Lung microvascular endothelial cell (primary cell): ENCODE data around the gene BRAP. TPM values are rescaled to one million over a fixed set of nuclear protein-coding genes. Genes with fewer than 3 reads are reported as not detected.
A peak's percentile ranks its signal among the peaks of the same experiment; 100 is the strongest.
"Not testable (repeated sequence)": the region's sequence is repeated elsewhere in the genome, so short reads cannot be mapped to it uniquely, and the experiment has no call there.

Experiments
- DNase-seq, 2 donors: peaks; one replicate each; pipeline versions ENCODE4 v3.0.0 to v3.0.0-alpha.2; 2010; ENCODE audit warnings: low read depth in 2 of 2
- total RNA-seq: library from RNA; depleted of rRNA; stranded (reverse); fragments of >200 nt; gene quantifications from 2 replicates; pipeline ENCODE4 v1.2.1, GENCODE V29; 2014

BRAP gene, protein sequence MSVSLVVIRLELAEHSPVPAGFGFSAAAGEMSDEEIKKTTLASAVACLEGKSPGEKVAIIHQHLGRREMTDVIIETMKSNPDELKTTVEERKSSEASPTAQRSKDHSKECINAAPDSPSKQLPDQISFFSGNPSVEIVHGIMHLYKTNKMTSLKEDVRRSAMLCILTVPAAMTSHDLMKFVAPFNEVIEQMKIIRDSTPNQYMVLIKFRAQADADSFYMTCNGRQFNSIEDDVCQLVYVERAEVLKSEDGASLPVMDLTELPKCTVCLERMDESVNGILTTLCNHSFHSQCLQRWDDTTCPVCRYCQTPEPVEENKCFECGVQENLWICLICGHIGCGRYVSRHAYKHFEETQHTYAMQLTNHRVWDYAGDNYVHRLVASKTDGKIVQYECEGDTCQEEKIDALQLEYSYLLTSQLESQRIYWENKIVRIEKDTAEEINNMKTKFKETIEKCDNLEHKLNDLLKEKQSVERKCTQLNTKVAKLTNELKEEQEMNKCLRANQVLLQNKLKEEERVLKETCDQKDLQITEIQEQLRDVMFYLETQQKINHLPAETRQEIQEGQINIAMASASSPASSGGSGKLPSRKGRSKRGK
- 12.2 and 15.9 TPM in 2 replicates for total RNA-seq

DNA sequence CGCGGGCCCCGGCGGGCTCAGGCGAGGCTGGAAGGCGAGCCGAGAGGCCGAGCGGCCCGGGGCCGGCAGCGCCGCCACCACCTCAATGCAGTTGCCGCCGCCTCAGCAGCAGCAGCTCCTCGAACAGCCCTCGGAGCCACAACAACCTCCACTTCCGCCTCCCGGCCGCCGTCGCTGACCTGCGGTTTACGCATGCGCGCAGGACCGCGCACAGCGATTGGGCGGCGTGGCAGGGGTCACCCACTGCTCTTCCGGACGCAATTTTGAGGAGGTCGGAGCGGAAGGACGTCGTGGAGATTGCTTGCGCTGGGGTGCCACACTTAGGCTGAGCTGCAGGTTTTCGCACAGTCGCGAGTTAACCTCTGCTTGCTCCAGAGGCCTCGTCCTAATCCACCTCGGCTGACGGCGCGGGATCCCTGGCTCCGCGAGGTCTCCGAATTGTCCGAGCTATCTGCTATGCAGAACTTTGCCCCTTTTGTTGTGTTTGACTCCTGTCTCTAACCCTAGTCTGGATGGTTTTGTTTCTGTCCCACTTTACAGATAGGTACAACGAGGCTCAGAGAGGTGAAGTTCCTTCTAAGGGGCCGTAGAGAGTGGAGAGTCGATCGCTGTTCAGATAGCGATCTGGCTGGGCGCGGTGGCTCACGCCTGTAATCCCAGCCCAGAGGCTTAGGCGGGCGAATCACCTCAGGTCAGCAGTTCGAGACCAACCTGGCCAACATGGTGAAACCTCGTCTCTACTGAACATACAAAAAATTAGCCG is at the start of gene BRAP, which contains the start of gene ACAD10:
TSS of gene BRAP (minus strand) at position 146 of the 763 bp plus-strand sequence. CDS start 164 bp downstream, outside the sequence.
TSS of gene ACAD10 (plus strand) at position 243 of the 763 bp plus-strand sequence. CDS start 6,657 bp downstream, outside the sequence.
- DNase-seq = peak; percentile 95 to 98

DNA sequence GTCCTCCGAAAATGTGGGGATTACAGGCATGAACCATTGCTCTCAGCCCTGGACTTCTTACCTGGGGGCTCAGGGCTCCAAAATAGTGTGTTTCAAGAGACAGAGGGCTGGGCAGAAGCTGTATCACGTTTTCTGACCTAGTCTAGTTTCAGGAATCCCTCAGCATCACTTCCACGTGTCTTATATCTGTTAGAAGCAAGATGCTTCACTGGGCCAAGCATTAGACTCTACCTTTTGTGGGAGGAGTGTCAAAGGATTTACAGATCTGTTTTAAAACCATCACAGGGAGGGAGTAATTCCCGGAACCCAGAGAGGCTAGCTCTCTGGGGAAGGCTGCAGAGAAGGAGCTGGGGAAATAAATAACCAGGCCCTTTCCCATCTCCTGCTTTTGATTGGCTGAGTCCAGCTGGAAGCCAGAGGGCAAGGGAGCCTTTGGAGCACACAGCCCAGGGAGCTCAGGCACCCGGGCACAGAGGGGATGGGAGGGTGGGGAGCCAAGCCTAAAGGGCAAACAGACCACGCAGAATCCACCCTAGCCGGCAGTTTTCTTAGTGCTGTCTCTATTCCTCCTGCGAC is 47.7 kb upstream of the BRAP start:
- no peak for DNase-seq

DNA sequence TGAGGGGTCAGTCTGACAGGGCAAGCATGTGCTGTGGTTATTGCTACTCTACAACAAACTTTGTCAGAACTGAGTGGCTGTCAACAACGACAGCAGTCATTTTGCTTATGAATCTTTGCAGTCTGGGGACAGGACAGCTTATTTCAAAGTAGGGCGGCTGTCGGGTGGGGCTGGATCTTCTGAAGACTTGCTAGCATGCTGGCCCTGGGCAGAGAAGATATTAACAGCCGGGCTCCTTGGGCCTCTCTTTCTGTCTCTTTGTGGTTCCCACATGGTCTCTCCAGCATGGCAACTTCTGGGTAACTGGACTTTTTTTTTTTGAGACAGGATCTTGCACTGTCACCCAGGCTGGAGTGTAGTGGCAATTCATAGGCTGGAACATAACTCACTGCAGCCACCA is 47.0 kb upstream of the BRAP start:
- no peak for DNase-seq

DNA sequence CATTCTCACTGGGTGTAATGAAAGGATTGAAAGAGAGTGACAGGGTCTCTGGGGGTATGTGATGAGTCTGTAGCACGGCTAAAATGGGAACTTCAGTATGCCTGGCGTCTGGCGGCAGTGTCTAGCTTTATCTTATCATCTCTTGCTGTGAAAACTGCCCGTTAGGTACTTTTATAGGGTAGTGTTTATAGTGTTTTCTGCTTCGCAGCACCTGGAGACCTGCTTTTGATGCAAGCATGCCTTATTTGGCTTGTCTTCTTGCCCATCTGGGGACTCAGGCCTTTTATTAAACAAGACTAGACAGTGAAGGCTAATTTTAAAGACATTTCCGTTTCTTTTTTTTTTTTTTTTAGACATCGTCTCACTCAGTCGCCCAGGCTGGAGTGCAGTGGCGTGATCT is 44.7 kb upstream of the BRAP start:
- no peak for DNase-seq

DNA sequence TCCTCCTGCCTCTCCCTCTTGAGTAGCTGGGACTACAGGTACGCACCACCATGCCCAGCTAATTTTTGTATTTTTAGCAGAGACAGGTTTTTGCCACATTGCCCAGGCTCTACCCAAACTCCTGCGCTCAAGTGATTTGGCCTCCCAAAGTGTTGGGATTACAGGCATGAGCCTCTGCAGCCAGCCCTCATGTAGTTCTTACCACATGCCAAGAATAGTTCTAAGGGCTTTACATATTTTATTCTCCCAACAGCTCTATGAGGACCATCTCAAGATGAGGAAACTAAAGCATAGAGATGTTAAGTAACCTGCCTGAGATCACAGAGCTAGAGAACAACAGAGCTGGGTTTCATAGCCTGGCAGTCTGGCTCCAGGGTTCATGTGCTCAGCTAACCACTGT is 43.0 kb upstream of the BRAP start:
- no peak for DNase-seq

DNA sequence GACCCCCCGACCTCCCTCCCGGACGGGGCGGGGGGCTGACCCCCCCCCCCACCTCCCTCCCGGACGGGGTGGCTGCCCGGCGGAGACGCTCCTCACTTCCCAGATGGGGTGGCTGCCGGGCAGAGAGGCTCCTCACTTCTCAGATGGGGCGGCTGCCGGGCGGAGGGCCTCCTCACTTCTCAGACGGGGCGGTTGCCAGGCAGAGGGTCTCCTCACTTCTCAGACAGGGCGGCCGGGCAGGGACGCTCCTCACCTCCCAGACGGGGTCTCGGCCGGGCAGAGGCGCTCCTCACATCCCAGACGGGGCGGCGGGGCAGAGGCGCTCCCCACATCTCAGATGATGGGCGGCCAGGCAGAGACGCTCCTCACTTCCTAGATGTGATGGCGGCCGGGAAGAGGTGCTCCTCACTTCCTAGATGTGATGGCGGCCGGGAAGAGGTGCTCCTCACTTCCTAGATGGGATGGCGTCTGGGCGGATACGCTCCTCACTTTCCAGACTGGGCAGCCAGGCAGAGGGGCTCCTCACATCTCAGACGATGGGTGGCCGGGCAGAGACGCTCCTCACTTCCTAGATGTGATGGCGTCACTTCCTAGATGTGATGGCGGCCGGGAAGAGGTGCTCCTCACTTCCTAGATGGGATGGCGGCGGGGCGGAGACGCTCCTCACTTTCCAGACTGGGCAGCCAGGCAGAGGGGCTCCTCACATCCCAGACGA is 38.0 kb upstream of the BRAP start:
- DNase-seq = not testable (repeated sequence)

DNA sequence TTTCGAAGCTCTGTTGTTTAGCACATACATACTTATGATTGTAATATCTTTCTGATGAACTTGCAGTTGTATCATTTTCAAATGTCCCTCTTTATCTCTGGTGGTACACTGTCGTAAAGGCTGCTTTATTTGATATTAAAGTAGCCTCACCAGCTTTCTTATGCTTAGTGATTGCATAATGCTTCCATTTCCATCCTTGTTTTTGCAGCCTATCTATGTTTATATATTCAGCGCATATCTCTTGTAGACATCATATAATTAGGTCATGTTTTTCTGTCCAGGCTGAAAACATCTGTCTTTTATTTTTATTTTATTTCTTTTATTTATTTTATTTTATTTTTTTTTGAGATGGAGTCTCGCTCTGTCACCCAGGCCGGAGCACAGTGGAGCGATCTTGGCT is 34.7 kb upstream of the BRAP start:
- DNase-seq = no peak

DNA sequence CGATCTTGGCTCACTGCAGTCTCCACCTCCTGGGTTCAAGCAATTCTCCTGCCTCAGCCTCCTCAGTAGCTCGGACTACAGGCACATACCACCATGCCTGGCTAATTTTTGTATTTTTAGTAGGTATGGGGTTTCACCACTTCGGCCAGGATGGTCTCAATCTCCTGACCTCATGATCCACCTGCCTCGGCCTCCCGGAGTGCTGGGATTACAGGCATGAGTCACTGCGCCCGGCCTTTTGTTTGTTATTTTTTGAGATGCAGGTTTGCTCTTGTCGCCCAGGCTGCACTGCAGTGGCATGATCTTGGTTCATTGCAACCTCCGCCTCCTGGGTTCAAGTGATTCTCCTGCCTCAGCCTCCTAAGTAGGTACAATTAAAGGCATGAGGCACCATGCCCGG is 33.6 kb upstream of the BRAP start:
- DNase-seq = not testable (repeated sequence)

DNA sequence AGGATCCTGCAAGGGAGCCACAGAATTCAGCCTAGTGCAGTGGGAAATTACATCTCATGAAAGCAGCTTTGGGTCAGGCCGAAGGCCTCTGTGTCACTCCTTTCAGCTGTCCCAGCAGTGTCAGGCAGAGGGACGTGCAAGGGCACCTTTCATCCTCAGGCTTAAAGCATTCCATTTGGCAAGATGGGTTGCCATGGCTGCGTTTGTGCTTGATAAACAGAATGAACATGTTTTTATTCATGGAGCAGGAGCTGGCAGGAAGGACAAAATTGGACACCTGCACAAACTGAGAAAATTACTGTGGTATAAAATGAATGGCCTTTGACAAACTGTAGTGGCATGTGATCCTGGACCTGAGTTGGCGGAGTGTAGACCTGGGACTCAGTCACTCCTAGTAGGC is 29.5 kb upstream of the BRAP start:
- DNase-seq = peak; percentile 10 to 70

DNA sequence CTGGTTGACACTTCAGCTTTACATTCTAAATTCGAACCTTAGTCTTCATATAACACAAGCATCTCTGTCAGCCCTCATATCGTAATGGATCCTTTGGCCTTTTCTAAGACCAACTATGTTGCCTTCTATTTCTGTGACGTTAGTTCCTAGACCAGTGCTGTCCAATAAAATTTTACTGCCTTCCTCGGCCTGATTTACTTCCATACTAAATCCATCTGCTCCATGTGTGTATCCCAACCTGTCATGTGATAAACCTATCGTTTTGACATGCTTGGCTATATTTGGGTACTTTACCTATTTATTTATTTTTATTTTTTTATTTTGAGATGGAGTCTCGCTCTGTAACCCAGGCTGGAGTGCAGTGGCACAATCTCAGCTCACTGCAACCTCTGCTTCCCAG is 20.4 kb upstream of the BRAP start:
- DNase-seq = no peak

DNA sequence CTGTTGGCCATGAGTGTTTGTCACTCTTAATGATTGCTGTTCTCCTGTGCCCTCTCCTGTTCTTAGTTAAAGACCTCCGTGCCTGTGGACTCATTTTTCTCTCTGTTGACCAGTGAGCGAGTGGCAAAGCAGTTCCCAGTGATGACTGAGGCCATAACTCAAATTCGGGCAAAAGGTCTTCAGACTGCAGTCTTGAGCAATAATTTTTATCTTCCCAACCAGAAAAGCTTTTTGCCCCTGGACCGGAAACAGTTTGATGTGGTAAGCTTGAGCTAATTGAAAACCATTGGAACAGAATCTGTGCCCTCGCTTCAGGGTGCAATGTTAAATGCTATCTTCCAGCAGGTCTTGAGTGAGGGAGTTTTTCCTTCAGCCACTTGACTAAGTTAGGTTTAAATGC is 19.9 kb upstream of the BRAP start:
- DNase-seq = no peak

DNA sequence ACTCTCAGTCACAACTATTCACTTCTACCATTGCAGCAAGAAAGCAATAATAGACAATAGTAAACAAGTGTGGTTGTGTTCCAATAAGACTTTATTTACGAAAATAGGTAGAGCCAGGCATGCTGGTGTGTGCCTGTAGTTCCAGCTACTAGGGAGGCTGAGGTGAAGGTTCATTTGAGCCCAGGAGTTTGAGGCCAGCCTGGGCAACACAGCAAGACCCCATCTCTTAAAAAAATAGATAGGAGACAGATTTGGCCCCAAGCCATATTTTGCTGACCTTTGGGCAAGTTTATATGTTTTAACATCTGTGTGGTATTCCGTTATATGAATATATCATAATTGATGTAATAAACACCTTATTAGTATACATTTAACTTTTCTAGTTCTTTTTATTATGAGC is 14.2 kb upstream of the BRAP start:
- no peak for DNase-seq

DNA sequence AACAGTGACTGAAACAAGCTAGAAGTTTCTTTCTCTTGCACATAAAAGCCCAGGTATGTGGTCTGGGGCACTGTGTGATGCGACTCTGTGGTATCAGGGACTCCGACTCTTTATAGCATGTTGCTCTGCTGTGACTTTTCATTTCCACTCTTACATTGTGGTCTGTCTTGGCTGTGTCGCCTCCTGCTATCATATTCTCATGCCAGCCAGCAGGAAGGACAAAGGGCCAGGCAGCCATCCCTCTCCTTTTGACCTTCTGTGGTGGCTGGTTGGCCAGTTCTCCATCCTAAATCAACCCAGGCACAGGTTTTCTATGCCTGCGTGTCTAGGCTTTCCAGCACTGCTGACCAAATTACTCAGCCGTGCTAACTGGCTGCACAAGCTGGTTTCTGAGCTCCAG is 8.1 kb upstream of the BRAP start:
- DNase-seq = no peak

DNA sequence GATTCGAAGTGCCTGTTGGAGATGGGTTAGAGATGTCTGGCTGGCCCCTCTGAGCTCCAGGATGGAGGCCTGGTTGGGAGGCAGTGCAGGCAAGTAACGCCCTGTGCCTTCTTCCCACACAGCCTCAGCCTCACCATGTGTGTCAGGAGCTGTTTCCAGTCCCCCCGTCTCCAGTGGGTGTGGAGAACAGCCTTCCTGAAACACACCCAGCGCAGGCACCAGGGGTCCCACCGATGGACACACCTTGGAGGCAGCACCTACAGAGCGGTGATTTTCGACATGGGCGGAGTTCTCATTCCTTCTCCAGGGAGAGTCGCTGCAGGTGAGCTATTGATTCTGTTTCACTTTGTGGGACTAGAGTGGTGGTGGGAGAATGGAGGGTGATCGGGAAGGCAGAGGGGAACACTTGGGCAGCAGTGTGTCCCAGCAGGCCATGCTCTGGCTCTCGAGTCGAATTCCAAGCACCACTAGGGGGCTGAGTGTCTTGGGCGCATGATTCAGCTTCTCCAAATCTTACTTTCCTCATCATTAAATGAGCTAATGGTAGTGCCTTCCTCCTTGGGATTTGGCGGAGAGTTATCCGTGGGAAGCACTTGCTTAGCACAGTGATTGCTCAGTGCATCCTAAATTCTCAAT is 6.9 kb upstream of the BRAP start:
- DNase-seq = peak in 1 of 2 donors; percentile 32

DNA sequence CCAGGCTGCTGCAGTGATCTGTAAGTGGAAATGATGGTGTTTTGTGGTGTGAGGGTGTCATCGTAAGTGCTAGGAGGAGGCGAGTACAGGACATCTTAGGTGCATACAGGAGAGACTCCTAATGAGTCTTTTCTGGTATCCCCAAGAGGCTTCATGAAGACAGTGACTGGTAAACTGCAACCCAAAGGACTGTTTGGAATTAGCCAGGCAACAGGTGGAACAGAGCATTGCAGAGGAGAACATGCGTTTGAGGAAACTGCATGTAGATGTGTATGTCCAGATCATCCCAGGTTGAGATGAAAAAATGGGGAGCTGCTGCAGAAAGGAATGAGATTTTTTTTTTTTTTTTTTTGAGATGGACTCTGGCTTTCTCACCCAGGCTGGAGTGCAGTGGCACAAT is 5.5 kb upstream of the BRAP start:
- DNase-seq = no peak

DNA sequence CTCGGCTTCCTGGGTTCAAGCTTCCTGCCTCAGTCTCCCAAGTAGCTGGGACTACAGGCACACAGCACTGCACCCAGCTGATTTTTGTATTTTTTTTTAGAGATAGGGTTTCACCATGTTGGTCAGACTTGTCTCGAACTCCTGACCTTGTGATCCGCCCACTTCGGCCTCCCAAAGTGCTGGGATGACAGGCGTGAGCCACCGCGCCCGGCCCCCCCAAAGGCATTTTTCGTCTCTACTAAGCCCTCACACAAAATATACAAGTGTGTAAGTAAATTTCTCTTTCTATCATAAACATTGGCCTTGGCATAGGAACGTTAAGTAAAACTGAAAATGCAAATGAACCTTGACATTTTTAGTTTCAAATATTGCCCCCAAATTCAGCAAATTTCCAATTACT is 2.2 kb upstream of the BRAP start:
- DNase-seq = no peak

DNA sequence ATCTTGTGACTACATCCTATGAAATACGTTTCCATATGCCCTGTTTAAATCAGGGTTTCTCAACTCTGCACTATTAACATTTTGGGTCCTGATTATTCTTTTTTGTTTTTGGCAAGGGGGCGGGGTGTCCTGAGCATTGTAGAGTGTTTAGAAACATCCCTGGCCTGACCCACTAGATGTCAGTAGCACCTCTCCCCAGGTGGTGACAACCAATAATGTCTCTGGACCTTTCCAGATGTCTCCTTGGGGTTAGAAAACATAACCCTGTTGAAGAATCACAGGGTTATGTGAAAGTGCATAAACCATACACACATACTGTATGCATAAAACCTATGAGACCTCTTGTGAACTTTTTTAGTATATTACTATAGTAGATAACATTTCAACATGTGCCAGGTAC is 1.5 kb upstream of the BRAP start:
- DNase-seq = peak; percentile 29 to 58

DNA sequence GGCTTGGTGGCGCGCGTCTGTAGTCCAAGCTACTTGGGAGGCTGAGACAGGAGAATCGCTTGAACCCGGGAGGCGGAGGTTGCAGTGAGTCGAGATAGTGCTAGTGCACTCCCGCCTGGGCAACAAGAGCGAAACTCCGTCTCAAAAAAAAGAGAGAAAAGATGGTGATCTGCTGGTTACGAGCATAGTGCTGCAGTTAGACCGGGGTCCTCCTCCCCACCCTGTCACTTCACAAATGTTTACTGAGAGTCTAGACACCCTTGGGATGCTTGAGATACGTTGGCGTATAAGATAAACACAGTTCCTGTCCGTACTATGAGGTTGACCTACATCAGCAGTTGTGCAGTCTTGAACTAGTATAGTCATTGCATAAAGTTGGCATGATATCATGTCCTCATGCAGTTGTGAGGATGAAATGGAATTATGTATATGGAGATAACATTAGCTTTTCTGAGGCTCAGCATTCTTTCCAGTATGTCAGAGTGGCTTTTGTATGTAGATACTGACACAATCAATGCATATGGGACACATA is 884 bp upstream of the BRAP start:
- peak; percentile 18 to 22 for DNase-seq

DNA sequence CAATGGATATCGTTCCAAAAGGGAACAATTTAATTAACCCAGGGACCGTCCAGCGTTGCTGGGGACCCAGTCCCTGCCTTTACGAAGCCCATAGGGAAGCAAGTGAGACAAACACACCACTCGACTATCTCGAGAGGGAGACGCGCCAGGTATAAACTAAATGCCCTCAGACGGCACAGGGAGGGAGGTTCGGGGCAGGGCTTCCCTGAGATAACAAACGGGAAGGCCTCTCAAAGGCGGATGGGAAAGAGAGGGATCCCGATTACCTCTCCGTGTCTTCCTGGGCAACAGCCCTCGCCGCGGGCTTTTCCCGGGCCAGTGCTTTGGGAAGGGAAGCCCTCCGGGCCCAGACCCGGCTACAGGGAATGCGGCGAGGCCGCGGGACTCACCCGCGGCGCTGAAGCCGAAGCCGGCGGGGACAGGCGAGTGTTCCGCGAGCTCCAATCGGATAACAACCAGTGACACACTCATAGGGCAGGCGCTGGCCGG is 390 bp downstream of the BRAP start:
- no peak for DNase-seq

DNA sequence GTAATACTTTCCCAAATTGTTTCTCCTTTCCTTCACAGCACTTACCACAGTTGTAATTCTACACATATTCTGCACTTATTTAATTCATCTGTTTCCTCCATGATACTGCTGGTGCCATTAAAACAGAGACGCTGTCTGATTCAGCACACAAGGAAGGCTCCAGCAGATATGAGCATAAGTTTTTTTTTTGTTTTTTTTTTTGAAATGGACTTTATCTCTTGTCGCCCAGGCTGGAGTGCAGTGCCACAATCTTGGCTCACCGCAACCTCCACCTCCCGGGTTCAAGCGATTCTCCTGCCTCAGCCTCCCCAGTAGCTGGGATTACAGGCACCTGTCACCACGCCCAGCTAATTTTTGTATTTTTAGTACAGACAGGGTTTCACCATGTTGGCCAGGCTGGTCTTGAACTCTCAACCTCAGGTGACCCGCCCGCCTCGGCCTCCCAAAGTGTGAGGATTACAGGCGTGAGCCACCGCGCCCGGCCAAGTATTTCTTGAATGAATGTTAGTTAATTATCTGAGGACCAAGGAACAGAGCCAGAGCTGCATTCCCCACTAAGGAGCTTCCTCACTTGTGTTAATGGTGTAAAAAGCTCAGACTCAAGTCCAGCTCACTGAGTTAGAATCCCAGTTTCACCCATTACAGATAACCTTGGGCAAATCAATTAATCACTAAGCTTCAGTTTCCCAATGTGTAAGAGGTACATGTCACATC is 1.1 kb downstream of the BRAP start:
- DNase-seq = peak in 1 of 2 donors; percentile 12
